Measurements from ENCODE around the gene DLEC1. TPM values are rescaled to one million over a fixed set of nuclear protein-coding genes. Genes with fewer than 3 reads are reported as not detected.

The DLEC1 gene
- total RNA-seq, 4 donors from 2014 or later, result 0.19 to 0.42 (median 0.37) TPM

GRCh38 chr3:38038447-38038911, 529 bp upstream of the DLEC1 start:
- no peaks in the 10 kb centered on the region for H3K27me3 ChIP-seq
- no peaks in the 10 kb centered on the region for H3K36me3 ChIP-seq
- peak overlapping the region in 1 of 4 donors; percentile 23 for H3K27ac ChIP-seq (replicated peaks in 1 of 4)
- TF ChIP-seq POLR2A (IDR thresholded peaks at IDR 0.05; ENCODE audit: low read depth) (no peak), EP300 (IDR thresholded peaks at IDR 0.05) (no peak), POLR2AphosphoS5 (IDR thresholded peaks at IDR 0.05) (no peak)
- TF ChIP-seq, protein P1, sequence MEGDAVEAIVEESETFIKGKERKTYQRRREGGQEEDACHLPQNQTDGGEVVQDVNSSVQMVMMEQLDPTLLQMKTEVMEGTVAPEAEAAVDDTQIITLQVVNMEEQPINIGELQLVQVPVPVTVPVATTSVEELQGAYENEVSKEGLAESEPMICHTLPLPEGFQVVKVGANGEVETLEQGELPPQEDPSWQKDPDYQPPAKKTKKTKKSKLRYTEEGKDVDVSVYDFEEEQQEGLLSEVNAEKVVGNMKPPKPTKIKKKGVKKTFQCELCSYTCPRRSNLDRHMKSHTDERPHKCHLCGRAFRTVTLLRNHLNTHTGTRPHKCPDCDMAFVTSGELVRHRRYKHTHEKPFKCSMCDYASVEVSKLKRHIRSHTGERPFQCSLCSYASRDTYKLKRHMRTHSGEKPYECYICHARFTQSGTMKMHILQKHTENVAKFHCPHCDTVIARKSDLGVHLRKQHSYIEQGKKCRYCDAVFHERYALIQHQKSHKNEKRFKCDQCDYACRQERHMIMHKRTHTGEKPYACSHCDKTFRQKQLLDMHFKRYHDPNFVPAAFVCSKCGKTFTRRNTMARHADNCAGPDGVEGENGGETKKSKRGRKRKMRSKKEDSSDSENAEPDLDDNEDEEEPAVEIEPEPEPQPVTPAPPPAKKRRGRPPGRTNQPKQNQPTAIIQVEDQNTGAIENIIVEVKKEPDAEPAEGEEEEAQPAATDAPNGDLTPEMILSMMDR (IDR thresholded peaks at IDR 0.05), result no peak
- intact Hi-C loops (cut with DNase I), result no loop called here
- peak; percentile 79 for DNase-seq (ENCODE audit: extremely low spot score)
- H3K4me3 ChIP-seq, result peak overlapping the region in 2 of 4 donors; percentile 56 to 58
- no peaks in the 10 kb centered on the region for H3K9me3 ChIP-seq
- 88% methylated on average over 5 of the region's 5 CpGs for WGBS
- H3K4me1 ChIP-seq, result peaks cover 9 to 19% (median 16%) of the 10 kb centered on the region in 4 donors

DNA sequence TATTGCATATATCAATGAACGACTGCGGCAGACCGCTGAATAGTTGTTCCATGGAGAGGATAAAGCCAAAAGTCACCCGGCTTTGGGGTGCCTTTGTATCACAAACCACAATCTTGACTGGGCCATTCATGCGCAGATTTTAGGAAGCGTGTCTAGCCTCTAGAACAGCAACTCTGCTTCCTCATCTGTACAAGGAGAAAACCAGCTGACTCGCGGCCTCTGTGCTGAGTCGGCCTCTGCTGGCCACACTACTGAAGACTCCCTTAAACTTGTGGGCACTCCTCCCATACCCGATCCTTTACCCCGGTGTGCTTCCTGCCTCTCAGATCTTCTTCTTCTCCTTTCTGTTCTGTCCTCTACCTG, 872 bp downstream of the DLEC1 start:
- 4% methylated on average over 11 of the region's 11 CpGs for WGBS
- H3K36me3 ChIP-seq, result no peaks in the 10 kb centered on the region
- DNase-seq (ENCODE audit: extremely low spot score), result no peak
- H3K9me3 ChIP-seq, result no peaks in the 10 kb centered on the region
- H3K4me3 ChIP-seq, result peak overlapping the region; percentile 54 to 64 (median 57)
- TF ChIP-seq, protein P1 (IDR thresholded peaks at IDR 0.05), result peak; percentile 40 to 64 (median 43)
- peak in 1 of 2 donors; percentile 11 for TF ChIP-seq POLR2AphosphoS5 (IDR thresholded peaks at IDR 0.05)
- no peak for TF ChIP-seq EP300 (IDR thresholded peaks at IDR 0.05)
- peaks cover 9 to 19% (median 16%) of the 10 kb centered on the region in 4 donors for H3K4me1 ChIP-seq
- intact Hi-C loops (cut with DNase I), result loop anchor here (5.0 kb wide), 1 partner anchor 38 kb away; no protein-coding TSS in a partner anchor
- H3K27me3 ChIP-seq, result no peaks in the 10 kb centered on the region
- H3K27ac ChIP-seq (replicated peaks in 1 of 4), result peak overlapping the region in 1 of 4 donors; percentile 26

- TF ChIP-seq EP300 (IDR thresholded peaks at IDR 0.05) (no peak), POLR2A (IDR thresholded peaks at IDR 0.05; ENCODE audit: low read depth) (no peak), POLR2AphosphoS5 (IDR thresholded peaks at IDR 0.05) (no peak)
- TF ChIP-seq, protein P1 (IDR thresholded peaks at IDR 0.05), result no peak
- intact Hi-C loops (cut with DNase I), result loop anchor here (5.0 kb wide), 1 partner anchor 38 kb away; no protein-coding TSS in a partner anchor
- Histone ChIP-seq H3K36me3 (no peaks in the 10 kb centered on the region), H3K4me1 (peaks cover 9 to 19% (median 16%) of the 10 kb centered on the region in 4 donors), H3K27ac (replicated peaks in 1 of 4) (peak overlapping the region in 1 of 4 donors; percentile 26), H3K27me3 (no peaks in the 10 kb centered on the region), H3K4me3 (no peak overlapping the region), H3K9me3 (no peaks in the 10 kb centered on the region)
- DNase-seq (ENCODE audit: extremely low spot score), result no peak
- 88% methylated on average over 5 of the region's 5 CpGs for WGBS
These were observed 1.4 kb downstream of the DLEC1 start for GRCh38 chr3:38040401-38040800.

DNA sequence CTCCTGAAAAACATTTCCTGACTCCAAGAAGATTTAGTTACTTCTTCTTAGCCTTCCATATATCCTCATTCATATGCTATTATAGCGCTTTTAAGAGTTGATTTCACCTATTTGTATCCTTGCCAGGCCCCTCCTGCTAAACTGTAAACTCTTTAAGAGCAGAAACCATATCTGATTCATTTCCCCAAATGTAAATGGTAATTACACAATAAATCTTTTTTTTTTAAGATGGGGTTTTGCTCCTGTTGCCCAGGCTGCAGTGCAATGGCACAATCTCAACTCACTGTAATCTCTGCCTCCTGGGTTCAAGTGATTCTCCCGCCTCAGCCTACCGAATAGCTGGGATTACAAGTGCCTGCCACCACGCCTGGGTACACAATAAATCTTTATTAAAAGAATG, 4.5 kb downstream of the DLEC1 start:
- WGBS, result 79% methylated on average over 4 of the region's 4 CpGs
- no peak for DNase-seq (ENCODE audit: extremely low spot score)
- Histone ChIP-seq H3K27ac (replicated peaks in 1 of 4) (no peak overlapping the region), H3K36me3 (no peaks in the 10 kb centered on the region), H3K4me1 (peaks cover 9 to 19% (median 16%) of the 10 kb centered on the region in 4 donors), H3K9me3 (no peaks in the 10 kb centered on the region), H3K4me3 (no peak overlapping the region), H3K27me3 (no peaks in the 10 kb centered on the region)
- no peak for TF ChIP-seq POLR2A (IDR thresholded peaks at IDR 0.05; ENCODE audit: low read depth)
- TF ChIP-seq, protein P1 (IDR thresholded peaks at IDR 0.05), result no peak
- no peak for TF ChIP-seq POLR2AphosphoS5 (IDR thresholded peaks at IDR 0.05)
- TF ChIP-seq EP300 (IDR thresholded peaks at IDR 0.05), result no peak
- intact Hi-C loops (cut with DNase I), result loop anchor here (5.0 kb wide), 1 partner anchor 41 kb away; no protein-coding TSS in a partner anchor

DNA sequence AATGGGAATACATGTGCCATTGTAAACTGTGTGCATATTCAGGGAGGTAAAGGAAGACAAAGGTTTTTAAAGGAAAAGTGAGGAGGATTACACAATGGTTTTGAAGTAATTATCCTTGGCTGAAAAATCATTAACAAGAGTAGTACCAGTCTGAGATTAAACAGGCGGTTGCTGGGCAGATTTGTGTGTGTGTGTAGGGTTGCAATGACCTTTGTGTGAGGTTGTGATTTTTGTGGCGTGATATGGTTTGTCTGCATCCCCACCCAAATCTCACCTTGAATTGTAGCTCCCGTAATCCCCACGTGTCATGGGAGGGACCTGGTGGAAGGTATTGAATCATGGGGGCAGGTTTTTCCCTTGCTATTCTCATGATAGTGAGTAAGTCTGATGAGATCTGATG, 7.0 kb downstream of the DLEC1 start:
- H3K27ac ChIP-seq (replicated peaks in 1 of 4), result no peak overlapping the region
- H3K4me1 ChIP-seq, result no peaks in the 10 kb centered on the region
- H3K4me3 ChIP-seq, result no peak overlapping the region
- no peaks in the 10 kb centered on the region for H3K9me3 ChIP-seq
- intact Hi-C loops (cut with DNase I), result no loop called here
- TF ChIP-seq POLR2A (IDR thresholded peaks at IDR 0.05; ENCODE audit: low read depth), result no peak
- TF ChIP-seq POLR2AphosphoS5 (IDR thresholded peaks at IDR 0.05), result no peak
- TF ChIP-seq, protein P1 (IDR thresholded peaks at IDR 0.05), result no peak
- no peak for TF ChIP-seq EP300 (IDR thresholded peaks at IDR 0.05)
- H3K27me3 ChIP-seq, result no peaks in the 10 kb centered on the region
- no peaks in the 10 kb centered on the region for H3K36me3 ChIP-seq
- no peak for DNase-seq (ENCODE audit: extremely low spot score)
- 82% methylated on average over 4 of the region's 4 CpGs for WGBS

Measured in esophagus muscularis mucosa (tissue), 4 donors.